Subcutaneous adipose tissue (tissue), 4 donors: ENCODE data around the gene ANKRD49. TPM values are rescaled to one million over a fixed set of nuclear protein-coding genes. Genes with fewer than 3 reads are reported as not detected.

Source experiments
- CTCF ChIP-seq: fragments of 450-650 bp; IDR thresholded peaks from one replicate; pipeline ENCODE4 v1.5.1; 2016; ENCODE audit warnings: low read depth, mild to moderate bottlenecking, control low read depth, antibody characterized with exemption, moderate library complexity
- total RNA-seq, 4 donors: library from RNA; depleted of rRNA; stranded (reverse); fragments of >200 nt; gene quantifications; one replicate each; pipeline ENCODE4 v1.1.0, GENCODE V29; 2016

The ANKRD49 gene
- total RNA-seq, 4 donors from 2014 or later: 11.4 to 16.0 (median 14.8) TPM

- no peak for TF ChIP-seq CTCF
These were observed 39.5 kb upstream of the ANKRD49 start for GRCh38 chr11:94454301-94454700.

DNA sequence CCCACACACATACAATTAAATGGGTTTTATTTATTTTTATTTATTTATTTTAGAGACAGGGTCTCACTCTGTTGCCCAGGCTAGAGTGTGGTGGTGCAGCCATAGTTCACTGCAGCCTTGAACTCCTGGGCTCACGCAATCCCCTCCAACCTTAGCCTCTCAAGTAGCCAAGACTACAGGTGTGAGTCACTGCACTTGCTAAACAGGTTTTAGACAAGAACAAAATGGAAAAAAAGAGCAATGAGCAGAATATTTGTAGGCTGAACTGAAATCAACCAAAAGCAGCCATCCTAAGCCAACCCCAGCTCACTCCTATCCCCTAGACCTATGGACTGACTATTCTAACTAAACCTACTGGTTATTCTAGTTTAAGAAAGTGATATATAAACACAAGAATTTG, 37.9 kb upstream of the ANKRD49 start:
- TF ChIP-seq CTCF: no peak

DNA sequence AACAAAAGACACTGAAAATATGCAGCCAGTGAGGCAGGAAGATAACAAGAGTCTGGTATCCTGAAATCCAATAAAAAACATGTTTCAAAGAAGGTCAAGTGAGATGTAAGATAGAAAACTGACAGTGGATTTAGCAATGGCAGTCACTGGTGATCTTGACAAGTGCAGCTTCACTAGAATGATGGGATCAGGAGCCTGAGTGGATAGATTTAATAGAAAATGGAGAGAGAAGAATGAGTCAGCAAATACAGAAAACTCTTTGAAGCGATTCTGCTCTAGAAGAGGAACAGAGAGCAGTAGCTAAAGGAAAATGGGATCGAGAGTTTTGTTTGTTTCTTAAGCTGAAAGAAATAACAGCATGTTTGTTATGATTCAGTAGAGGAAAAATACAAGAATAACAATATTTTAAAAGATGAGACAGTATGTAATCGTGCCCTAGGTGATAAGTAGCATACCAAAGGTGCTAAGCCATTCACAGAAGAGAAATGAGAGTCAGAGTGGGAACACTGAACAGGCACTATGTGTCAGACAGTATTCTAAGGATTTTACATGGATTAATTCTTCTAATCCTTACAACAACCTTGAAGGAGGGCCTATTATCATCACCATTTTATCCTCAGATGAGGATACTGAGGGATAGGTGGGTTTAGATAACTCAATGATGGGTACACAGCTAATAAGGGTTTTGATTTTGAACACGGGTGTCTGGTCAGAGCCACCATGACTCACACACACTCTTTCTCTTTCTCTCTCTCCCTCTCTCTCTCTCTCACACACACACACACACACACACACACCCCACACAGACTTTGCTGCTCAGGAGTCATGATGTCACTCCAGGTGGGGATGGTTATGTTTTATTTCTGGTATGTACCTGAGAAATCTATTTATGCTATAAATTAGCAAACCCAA, 36.4 kb upstream of the ANKRD49 start:
- no peak for TF ChIP-seq CTCF

GRCh38 chr11:94459576-94459975, 34.2 kb upstream of the ANKRD49 start:
- TF ChIP-seq CTCF: no peak

- no peak for TF ChIP-seq CTCF
These were observed 24.4 kb upstream of the ANKRD49 start for GRCh38 chr11:94469416-94469815.

GRCh38 chr11:94472916-94473799, 20.6 kb upstream of the ANKRD49 start:
- no peak for TF ChIP-seq CTCF

- no peak for TF ChIP-seq CTCF
These were observed 16.2 kb upstream of the ANKRD49 start for GRCh38 chr11:94477624-94478023.
